Measurements from ENCODE around the gene FAM222A. TPM values are rescaled to one million over a fixed set of nuclear protein-coding genes. Genes with fewer than 3 reads are reported as not detected.

Gene FAM222A
- polyA plus RNA-seq, 2 of the 4 experiments (the other 2 are of a cell fraction) = 0.98 to 3.2 TPM

DNA sequence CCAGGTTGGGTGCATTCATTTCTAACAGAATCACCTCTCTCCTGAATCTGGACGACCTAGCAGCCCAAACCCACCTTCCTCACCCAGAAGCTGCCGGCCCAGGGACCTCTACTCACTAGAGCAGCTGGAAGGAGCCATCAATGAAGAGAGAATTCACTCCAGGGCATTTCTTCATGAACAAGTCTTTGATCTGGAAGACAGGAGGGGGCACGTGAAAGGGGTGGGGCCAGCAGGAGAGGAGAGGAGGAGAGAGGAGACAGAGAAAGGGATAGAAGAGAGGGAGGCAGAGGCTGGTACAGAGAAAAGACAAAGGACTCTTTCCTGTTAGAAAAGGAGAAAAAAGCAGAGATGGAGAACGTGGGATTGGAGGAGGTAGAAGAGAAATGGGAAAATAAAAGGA, 79.8 kb downstream of the FAM222A start (continued):
- TF ChIP-seq ZFP36 (IDR thresholded peaks at IDR 0.05; ENCODE audit: borderline replicate concordance, partially characterized antibody) (no peak), NFE2L2 (conservative IDR thresholded peaks at IDR 0.05; ENCODE audit: low read length) (no peak), GATA3 (IDR thresholded peaks at IDR 0.05; ENCODE audit: borderline replicate concordance) (no peak), EP300 (IDR thresholded peaks at IDR 0.05) (no peak), NR3C1 (IDR thresholded peaks at IDR 0.05) (no peak)

DNA sequence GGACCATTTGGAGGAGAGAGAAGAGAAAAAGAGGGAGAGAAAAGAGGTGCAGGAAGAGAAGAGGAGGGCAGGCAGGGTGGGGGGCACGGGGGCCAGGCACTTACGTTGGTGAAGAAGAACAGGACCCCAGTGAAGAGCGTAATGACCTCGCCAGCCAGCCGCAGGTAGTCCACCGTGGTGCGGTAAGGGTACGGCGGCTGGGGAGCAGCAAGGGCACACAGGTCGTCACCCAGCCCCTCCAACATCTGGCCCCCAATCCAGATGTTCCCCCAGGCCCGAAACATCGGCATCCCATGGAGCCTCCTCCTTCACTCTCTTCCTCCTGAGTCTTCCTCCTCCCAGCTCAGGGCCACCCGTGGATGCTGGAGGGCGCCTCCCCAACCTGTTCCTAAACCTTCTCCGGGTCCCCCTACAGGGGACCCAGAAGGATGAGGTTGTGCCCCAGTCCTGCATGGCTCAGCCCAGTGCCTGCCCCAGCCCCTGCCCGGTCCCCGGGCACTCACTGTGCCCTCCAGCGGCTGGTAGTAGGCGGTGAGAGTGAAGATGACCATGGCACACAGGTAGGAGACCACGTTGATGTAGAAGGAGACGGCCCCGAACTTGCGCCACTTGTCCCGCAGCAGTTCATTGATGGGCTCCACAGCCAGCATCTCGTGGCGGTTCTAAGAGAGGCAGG, 80.3 kb downstream of the FAM222A start:
- peak; percentile 30 to 42; a peak in 3 of 6 replicates for ATAC-seq
- TF ChIP-seq, protein P1, sequence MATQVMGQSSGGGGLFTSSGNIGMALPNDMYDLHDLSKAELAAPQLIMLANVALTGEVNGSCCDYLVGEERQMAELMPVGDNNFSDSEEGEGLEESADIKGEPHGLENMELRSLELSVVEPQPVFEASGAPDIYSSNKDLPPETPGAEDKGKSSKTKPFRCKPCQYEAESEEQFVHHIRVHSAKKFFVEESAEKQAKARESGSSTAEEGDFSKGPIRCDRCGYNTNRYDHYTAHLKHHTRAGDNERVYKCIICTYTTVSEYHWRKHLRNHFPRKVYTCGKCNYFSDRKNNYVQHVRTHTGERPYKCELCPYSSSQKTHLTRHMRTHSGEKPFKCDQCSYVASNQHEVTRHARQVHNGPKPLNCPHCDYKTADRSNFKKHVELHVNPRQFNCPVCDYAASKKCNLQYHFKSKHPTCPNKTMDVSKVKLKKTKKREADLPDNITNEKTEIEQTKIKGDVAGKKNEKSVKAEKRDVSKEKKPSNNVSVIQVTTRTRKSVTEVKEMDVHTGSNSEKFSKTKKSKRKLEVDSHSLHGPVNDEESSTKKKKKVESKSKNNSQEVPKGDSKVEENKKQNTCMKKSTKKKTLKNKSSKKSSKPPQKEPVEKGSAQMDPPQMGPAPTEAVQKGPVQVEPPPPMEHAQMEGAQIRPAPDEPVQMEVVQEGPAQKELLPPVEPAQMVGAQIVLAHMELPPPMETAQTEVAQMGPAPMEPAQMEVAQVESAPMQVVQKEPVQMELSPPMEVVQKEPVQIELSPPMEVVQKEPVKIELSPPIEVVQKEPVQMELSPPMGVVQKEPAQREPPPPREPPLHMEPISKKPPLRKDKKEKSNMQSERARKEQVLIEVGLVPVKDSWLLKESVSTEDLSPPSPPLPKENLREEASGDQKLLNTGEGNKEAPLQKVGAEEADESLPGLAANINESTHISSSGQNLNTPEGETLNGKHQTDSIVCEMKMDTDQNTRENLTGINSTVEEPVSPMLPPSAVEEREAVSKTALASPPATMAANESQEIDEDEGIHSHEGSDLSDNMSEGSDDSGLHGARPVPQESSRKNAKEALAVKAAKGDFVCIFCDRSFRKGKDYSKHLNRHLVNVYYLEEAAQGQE (IDR thresholded peaks at IDR 0.05) = no peak
- no peak overlapping the region for H3K27ac ChIP-seq
- whole genome bisulfite sequencing (ENCODE audit: missing lambda C conversion rate) = 65% methylated on average over 26 of the region's 26 CpGs
- FAIRE-seq = no peak
- DNase-seq (ENCODE audit: low read depth in 1 of 2, low spot score in 1 of 2) = no peak
- H3K4me3 ChIP-seq = no peak overlapping the region
- CTCF ChIA-PET = interaction anchor here (0.9 to 3.8 kb wide), 3 partner anchors 12 to 19 kb away, joined by 3 to 18 read pairs (median 8); no protein-coding TSS in a partner anchor
- peaks cover 9% of the 10 kb centered on the region; the same call in 2 of the 3 replicates for H3K4me1 ChIP-seq
- no peaks in the 10 kb centered on the region for H3K9me3 ChIP-seq
- H3K4me2 ChIP-seq = no peak overlapping the region
- POLR2A ChIA-PET = no interaction called here

DNA sequence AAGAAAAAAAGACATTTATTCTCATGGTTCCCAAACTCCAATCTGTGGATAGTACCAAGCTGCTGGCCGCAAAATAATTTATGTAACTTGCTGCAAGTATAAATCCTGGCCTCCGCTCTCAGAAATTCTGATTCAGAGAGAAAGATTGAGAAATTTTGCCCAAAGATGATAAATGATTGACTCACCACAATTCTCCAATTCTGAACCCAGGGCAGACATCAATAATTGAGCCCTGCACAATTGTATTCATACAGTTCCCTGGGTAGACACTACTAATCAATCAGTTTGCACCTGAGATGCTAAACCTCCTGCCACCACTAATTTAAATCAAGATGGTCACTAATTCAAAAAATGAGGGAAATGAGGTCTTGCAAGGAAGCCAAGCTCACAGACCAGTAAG, 81.4 kb downstream of the FAM222A start:
- DNase-seq (ENCODE audit: low read depth in 1 of 2, low spot score in 1 of 2) = no peak
- FAIRE-seq = no peak
- ATAC-seq = no peak
- Histone ChIP-seq H3K4me3 (no peak overlapping the region), H3K27ac (0 out of 6 replicates have a peak overlapping the region, but pooled peaks of 1 of the 2 experiments have one; percentile 15), H3K9me3 (no peaks in the 10 kb centered on the region), H3K4me2 (peak overlapping the region; percentile 30; the same call in 1 of the 3 replicates), H3K4me1 (peaks cover 9% of the 10 kb centered on the region; the same call in 2 of the 3 replicates)
- WGBS (ENCODE audit: missing lambda C conversion rate) = 27% methylated on average over 2 of the region's 2 CpGs
- CTCF ChIA-PET = interaction anchor here (0.9 to 3.8 kb wide), 8 partner anchors 9 to 276 kb away, joined by 3 to 18 read pairs (median 4); no protein-coding TSS in a partner anchor
- POLR2A ChIA-PET = no interaction called here
- TF ChIP-seq KDM5A (IDR thresholded peaks at IDR 0.05) = no peak
- TF ChIP-seq CBX2 (IDR thresholded peaks at IDR 0.05; ENCODE audit: borderline replicate concordance, low read depth) = no peak
- no peak for TF ChIP-seq FOSL2 (IDR thresholded peaks at IDR 0.05)
- peak; percentile 49 for TF ChIP-seq FOSL2 (CRISPR knock-in tag; IDR thresholded peaks at IDR 0.05)
- 0 out of 4 replicates have a peak, but pooled peaks of 1 of the 2 experiments have one; percentile 35 for TF ChIP-seq CEBPB (IDR thresholded peaks at IDR 0.05)

DNA sequence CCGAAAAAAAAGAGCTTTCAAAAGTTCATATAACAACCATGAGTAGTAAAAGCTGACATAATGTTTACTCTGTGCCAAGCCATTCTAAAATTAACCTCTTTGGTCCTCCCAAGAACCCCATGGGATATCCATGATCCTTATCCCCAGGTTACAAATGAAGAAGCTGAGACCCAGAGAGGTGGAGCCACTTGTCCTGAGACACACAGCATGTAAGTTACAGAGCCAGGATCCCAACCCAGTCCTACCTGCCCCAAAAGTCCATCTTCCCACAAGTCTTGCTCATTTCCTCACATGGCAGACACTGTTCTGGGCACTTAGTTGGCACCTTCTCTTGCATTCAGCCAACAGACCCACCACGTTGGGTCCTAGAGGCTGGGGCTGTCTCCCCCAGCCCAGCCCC, 82.4 kb downstream of the FAM222A start:
- ATAC-seq (no peak), DNase-seq (ENCODE audit: low read depth in 1 of 2, low spot score in 1 of 2) (no peak), FAIRE-seq (no peak)
- 71% methylated on average over 2 of the region's 2 CpGs for WGBS (ENCODE audit: missing lambda C conversion rate)
- Histone ChIP-seq H3K4me3 (no peak overlapping the region), H3K4me2 (no peak overlapping the region), H3K4me1 (peaks cover 9% of the 10 kb centered on the region; the same call in 2 of the 3 replicates), H3K27ac (no peak overlapping the region), H3K9me3 (no peaks in the 10 kb centered on the region)
- CTCF ChIA-PET = interaction anchor here (1.0 to 3.8 kb wide), 6 partner anchors 8 to 277 kb away, joined by 3 to 18 read pairs (median 6); no protein-coding TSS in a partner anchor
- POLR2A ChIA-PET = no interaction called here
- TF ChIP-seq, protein P2, sequence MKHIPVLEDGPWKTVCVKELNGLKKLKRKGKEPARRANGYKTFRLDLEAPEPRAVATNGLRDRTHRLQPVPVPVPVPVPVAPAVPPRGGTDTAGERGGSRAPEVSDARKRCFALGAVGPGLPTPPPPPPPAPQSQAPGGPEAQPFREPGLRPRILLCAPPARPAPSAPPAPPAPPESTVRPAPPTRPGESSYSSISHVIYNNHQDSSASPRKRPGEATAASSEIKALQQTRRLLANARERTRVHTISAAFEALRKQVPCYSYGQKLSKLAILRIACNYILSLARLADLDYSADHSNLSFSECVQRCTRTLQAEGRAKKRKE (CRISPR knock-in tag; IDR thresholded peaks at IDR 0.05; ENCODE audit: low read depth) = no peak
- TF ChIP-seq NFE2L2 (conservative IDR thresholded peaks at IDR 0.05; ENCODE audit: low read length) (no peak), POLR2A (IDR thresholded peaks at IDR 0.05; ENCODE audit: low read length) (no peak), ZSCAN20 (CRISPR knock-in tag; IDR thresholded peaks at IDR 0.05) (no peak), FOXS1 (CRISPR knock-in tag; IDR thresholded peaks at IDR 0.05) (no peak), RARB (CRISPR knock-in tag; IDR thresholded peaks at IDR 0.05) (no peak), PHF8 (IDR thresholded peaks at IDR 0.05; ENCODE audit: borderline replicate concordance, low read depth) (no peak), MYC (IDR thresholded peaks at IDR 0.05; ENCODE audit: borderline replicate concordance, low read length) (no peak), RCOR1 (IDR thresholded peaks at IDR 0.05; ENCODE audit: low read depth, low read length) (no peak), EP300 (IDR thresholded peaks at IDR 0.05) (no peak), GATA3 (IDR thresholded peaks at IDR 0.05; ENCODE audit: borderline replicate concordance) (no peak), CBX2 (IDR thresholded peaks at IDR 0.05; ENCODE audit: borderline replicate concordance, low read depth) (no peak), NR3C1 (IDR thresholded peaks at IDR 0.05) (no peak), HOXB5 (CRISPR knock-in tag; IDR thresholded peaks at IDR 0.05) (no peak), NPAS2 (CRISPR knock-in tag; IDR thresholded peaks at IDR 0.05; ENCODE audit: borderline replicate concordance) (no peak)
- TF ChIP-seq, protein P3, sequence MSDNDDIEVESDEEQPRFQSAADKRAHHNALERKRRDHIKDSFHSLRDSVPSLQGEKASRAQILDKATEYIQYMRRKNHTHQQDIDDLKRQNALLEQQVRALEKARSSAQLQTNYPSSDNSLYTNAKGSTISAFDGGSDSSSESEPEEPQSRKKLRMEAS (IDR thresholded peaks at IDR 0.05) = no peak
- TF ChIP-seq, protein P4, sequence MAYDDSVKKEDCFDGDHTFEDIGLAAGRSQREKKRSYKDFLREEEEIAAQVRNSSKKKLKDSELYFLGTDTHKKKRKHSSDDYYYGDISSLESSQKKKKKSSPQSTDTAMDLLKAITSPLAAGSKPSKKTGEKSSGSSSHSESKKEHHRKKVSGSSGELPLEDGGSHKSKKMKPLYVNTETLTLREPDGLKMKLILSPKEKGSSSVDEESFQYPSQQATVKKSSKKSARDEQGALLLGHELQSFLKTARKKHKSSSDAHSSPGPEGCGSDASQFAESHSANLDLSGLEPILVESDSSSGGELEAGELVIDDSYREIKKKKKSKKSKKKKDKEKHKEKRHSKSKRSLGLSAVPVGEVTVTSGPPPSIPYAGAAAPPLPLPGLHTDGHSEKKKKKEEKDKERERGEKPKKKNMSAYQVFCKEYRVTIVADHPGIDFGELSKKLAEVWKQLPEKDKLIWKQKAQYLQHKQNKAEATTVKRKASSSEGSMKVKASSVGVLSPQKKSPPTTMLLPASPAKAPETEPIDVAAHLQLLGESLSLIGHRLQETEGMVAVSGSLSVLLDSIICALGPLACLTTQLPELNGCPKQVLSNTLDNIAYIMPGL (CRISPR knock-in tag; IDR thresholded peaks at IDR 0.05; ENCODE audit: borderline replicate concordance) = no peak

Measured in A549 (cell line).